ENCODE data around the gene KIF12.

KIF12 gene

DNA sequence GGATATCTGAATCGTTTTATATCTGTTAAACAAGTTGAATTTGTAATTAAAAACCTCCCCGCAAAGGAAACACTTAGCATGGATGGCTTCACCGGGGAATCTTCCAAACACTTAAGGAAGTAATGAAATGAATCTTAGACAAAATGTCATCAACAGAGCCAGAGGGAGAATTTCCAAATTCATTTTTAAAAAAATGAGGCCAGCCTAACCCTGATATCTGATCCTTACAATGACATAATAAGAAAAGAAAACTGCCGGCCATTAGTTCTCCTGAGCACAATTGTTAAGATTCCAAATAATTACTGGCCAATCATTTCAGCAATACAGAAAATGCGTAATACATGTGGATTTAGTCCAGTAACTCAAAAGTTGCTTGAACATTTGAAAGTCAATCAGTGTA, 6.1 kb upstream of the KIF12 start:
- DNase-seq (ENCODE audit: low read depth) = no peak

DNA sequence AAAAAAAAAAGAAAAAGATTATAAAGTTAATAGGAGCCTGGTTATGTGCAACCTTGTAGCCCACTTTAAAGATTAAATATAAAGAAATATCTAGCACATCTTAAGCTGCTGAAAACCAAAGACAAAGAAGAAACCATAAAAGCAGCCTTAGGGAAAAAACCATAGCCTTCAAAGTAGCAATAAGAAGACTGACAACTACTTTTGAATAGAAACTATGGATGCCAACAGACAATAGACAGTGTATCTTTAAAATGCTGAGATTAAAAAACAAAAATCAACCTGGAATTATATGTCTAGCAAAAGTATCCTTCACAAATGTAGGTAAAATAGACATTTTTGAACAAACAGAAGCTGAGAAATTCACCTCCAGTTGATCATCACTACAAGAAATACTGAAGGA, 3.4 kb upstream of the KIF12 start:
- DNase-seq (ENCODE audit: low read depth) = no peak

DNA sequence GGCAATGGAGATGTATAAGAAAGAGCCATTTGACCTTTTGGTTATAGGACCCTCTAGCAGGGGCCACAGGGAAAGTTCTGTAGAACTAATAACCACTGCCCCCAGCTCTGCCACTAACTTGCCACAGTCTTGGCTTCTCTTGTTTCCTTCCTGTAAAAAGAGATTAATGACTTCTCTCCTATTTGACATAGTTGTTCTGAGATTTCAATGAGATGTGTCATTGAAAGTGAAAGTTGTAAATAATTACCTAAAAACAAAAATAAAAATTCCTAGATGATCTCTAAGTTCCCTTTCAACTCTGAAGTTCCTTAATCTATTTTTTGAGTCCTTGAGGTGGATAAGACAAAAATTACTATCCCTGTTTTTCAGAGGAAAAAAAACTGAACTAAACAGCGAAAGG, 1.4 kb upstream of the KIF12 start:
- DNase-seq (ENCODE audit: low read depth) = no peak

DNA sequence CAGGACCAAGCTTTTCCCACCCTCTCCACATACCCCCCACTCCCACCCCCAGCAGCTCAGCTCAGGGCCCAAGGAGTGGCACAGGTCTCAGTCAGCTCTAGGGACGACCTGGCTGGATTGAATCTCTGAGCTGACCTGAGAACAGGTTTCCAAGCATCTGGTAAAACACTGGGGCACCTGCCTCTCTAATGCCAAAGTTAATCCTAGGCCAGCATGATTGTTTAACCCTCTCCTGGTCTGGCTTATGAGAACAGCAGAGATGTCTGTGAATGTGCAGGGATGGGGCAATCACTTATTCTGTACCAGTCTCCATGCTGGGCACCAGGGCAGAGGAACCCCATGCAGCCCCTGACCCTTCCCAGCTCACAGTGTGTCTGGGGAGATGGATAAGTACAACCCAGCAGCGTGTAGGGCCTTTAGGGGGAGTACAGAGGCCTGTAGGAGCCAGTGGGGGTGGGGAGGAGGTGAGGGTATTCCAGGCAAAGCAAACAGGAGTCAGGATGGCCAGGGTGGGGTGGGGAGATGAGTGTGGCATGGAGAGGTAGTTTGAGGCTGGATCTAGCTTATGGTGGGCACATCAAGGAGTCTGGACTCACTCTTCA, 678 bp upstream of the KIF12 start:
- no peak for DNase-seq (ENCODE audit: low read depth)

DNA sequence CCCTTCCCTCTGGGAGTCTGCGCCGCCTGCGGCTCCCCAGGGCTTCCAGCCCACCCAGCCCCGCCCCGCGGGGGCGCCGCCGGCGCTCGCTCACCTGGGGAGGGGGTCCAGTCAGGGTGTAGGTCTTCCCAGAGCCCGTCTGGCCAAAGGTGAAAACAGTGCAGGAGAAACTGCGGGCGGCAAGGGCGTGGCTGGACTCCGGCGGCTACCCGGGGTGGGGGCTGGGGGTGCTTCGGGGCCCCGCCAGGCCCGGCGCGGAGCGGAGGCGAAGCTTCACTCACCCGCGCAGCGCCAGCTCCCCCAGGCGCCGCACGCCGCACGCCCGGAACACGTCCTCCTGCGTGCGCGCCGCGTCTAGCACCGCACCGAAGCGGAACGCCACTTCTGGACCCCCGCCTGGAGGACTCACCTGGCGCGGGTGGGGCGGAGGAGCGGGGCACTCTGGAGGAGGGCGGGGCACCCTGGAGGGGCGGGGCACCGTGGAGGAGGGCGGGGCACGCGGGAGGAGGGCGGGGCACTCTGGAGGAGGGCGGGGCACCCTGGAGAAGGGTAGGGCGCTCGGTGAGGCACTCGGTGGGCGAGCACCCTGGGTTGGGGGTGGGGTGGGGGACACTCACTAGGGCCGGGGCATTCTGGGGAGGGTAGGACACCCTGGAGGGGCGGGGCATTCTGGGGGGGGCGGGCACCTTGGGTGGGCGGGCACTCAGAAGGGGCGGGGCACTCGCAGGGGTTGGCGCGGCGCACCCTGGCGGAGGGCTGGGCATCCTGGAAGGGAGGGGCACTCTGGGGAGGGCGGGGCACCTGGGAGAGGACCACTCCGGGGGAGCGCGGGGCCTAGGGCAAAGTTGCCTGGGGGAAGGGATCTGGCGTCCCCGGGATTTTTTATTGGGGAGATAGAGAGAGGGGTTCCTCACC, 814 bp downstream of the KIF12 start:
- no peak for DNase-seq (ENCODE audit: low read depth)

DNA sequence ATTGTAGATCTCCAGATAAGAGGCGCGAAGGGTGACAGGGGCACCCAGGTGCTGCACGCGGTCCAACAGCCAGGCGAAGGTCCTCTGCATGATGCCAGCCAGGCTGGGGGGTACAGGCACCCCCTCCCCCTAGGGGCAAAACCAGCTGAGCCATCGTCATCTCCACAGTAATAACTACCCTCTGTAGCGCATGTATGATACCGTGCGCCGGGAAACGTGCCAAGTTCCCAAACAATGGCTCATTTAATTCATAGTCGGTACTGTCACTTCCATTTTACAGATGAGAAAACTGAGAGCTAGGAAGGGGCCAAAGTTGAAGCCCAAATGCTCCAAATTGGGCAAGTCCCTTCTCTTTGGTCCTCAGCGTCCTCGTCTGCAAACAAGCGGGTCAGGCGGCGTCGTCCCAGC, 1.5 kb downstream of the KIF12 start:
- no peak for DNase-seq (ENCODE audit: low read depth)

DNA sequence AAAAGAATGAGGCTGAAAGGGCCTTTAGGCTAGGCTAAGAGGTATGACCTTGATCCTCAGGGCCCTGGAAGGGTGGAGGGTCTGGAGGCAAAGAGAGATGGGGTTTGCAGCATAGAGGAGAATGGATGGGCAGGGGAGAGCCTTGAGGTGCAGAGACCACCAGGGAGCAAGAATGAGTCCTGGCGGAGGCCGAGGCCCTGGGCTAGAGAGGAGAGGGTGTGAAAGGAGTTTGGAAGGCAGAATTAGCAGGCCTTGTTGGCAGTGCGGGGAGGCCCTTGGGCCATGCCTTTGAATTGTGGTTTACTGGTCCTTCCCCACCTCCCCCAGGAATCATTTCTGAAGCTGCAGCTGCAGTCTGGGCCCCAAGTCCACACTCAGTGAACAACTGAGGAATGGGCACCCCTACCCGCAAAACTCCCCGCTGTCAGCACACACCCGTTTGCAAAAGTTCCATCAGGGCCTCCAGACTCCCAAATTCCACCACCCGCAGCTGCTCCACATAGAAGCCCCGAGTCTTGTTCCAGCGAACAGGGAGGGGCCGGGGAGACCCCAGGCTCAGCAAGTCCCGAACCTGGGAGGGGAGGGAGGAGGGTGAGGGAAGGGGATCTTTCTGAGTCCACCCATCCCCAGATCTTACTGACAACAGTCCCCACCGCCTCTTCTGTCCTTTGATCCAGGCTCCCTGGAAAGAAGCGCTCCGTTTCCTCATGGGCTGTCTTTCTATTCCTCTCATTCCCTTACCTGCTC, 2.1 kb downstream of the KIF12 start:
- no peak for DNase-seq (ENCODE audit: low read depth)

DNA sequence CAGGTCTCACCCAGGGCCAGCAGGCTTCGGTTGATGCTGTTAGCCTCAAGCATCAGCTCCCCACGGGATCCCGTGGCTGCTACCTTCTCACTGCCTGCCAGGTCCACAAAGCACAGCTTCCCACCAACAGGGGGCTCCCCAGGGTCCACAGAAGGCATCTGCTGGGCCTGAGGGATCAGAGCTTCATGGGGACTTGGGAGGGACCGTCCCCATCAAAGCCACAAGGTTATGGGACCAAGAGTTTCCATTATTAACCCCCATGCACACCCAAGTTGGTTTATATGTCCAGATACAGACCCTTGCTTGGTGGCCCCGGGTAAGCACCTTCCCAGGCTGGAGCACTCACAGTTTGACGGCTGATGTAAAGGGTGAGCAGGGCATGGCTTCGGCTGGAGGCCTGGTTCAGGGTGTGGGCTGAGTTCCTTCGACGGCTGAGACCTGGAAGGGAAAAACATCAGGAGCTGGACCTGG, 3.0 kb downstream of the KIF12 start:
- DNase-seq (ENCODE audit: low read depth) = no peak

DNA sequence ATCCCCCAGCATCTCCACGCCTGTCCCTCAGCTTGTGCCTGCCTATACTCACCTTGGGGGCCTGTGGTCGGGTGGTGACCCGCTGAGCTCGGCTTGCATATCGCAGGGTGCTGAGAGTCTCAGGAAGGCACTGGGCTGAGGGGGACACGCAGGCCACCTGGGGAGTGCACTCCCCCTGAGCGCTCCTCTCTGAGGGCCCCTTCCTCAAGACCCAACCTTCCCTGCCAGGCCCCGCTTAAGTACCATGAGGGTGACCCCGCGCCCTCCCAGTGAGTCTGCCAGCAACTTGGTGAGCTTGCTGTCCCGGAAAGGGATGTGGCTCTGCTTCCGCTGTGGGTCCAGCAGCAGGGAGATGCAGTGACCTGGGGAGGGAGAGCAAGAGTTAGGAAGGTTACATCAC, 4.1 kb downstream of the KIF12 start:
- no peak for DNase-seq (ENCODE audit: low read depth)

DNA sequence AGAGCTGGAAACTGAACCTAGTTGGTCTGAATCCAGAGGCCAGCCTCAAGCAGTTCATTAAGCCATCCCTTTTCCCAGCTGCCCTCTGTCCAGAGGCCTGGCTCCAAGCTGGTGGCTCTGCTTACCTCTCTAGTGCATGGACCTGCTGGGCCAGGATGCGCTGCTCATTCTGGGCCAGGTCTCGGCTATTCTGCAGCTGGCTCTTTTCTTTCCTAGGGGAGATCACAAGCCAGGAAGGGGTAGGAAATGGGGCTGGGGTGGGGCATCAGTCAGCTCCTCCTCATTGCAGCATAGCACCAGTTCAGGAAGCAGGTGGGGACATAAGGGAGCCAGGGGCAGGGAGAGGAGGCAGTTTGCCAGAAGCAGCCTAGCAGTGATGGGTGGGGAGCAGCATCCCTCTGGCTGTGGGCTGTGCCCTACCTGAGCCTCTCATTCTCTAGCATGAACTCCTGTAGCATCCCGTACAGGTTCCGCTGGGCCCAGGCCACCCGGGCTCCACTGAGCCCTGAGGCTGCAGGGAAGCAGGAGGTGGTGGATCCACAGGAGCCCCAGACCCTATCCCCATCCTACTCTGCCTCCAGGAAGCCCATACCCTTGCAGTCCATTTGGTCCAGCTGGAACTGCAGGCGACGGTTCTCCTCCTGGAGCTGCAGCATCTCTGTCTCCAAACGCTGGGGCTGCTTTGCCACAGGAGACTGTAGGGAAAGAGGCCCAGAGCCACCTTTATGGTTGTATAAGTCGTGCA, 5.2 kb downstream of the KIF12 start:
- no peak for DNase-seq (ENCODE audit: low read depth)

DNA sequence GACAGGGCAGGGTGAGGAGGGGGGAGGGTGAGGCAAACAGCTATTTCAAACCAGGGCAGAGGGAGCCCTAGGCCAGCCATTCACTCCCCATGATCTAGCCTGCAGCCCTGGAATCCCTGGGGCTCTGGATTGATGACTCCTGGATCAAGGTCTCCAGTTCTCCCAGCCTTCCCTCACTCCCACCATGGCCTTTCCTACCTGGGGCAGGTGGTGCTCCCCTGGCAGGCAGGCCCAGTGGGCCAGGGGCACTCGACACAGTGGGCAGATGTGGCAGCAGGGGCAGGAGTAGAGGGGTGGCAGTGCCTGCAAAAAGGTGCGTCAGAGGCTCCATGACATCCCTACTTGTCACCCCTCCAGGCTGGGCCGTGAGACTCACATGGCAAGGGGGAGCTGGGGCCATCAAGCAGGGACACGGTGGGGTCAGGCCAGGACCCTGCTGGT, 6.0 kb downstream of the KIF12 start:
- no peak for DNase-seq (ENCODE audit: low read depth)

DNA sequence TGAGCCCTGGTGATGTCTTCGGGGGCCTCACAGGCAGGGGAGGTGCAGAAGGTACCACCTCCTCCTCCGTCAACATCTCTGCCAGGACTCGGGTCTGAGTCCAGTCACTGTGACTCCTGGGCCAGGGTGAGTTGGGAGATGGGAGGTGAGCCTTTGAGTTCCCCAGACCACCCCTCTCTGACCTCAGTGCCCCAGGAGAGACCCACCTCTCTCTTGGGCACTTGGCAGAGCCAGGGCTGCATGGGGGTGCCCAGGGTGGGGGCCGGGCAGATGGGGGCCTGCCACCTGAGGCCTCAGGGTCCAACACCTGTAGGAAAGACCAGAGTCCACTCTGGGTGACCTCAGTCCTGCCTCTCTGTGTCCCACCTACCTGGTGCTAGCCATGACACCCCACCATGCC, 6.8 kb downstream of the KIF12 start:
- DNase-seq (ENCODE audit: low read depth) = no peak

DNA sequence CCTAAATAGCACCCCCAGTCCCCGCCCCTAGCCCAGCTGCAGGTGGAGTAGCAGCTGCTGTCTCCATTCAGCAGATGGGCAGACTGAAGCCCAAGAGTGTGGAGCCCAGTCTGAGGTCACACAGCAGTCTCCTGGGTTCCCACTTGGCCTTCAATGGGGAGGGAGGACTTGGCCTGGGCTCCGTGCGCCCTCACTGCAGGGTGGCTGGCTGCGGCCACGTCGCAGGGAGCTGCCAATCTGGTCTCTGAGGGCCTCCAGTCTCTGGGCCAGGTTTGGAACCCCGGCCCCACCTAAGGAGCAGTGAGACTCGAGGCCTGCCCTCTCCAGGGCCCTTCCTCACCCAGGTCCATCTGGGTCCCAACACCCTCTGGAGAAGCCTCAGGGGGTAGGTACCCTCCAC, 7.4 kb downstream of the KIF12 start:
- no peak for DNase-seq (ENCODE audit: low read depth)

DNA sequence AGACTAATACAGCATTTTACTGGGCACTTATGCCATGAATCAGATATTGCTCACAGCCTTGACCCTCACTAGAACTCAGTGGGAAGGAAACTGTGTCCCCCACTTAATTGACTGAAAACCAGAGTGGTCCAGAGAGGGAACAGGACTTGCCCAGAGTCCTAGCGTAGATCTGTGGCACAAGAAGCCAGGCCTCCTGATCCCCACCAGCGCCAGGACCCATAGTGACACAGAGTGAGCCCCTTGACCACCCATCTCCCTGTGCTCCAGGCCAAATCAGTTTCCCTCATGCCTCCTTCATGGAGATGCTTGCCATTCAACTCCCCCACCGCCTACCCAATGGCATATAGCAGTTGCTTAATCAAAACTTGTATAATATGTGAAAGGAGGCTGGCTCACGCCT, 8.3 kb downstream of the KIF12 start:
- DNase-seq (ENCODE audit: low read depth) = no peak

DNA sequence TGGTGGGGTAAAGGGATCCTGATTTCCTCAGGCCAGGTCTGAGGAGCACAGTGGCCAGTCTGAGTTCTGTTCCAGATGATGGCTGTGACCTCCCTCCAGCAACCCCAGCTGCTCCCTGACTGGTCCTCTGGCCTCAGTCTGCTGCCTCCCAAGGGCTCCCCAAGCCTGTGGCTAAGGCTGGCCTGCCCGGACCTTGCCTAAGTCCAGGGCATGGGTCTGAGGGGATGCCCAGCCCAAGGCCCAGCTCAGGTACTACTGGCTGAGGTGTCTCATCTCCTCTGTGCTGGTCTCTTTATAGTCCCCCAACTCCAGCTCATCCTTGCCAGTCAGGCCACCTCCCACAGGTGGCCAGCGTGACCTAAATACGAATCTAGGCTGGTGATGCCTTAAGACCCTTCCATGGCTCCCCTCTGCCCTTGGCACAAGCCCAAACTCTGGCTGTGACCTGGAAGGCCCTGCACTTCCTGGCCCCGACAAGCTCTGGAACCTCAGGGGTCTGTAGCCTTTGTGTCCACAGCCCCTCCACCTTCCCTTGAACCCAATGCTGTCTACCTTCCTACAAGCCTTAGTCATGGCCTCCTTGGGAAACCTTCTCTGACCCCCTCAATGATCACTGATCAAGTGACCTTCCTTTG, 9.8 kb downstream of the KIF12 start:
- DNase-seq (ENCODE audit: low read depth) = no peak

DNA sequence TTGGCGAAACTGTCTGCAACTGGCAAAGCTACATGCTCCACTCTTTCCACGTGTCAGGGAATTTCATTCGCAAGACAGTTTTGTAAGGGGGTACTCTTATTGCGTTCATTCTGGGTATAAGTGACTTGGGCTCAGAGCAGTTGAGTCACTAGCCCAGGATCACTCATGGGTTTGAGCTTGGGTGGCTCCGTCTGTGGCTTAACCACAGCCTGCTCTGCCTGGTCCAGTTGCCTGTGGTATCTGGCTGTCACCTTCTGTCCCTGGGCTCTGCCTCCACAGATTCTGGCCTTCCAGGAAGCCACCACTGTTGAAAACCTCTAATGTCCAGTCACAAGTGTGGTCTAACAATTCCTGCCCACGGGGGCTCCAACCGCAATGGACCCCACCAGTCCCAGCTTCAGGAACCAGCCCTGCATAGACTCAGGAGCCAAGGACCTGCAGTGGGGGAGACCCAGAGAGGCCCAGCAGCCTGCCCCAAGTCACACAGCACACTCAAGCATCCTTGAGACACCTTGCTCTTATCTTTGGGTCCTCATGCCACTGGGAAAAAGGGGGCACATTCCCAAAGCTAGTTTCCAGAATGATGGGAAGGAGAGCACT, 10.4 kb downstream of the KIF12 start:
- no peak for DNase-seq (ENCODE audit: low read depth)

DNA sequence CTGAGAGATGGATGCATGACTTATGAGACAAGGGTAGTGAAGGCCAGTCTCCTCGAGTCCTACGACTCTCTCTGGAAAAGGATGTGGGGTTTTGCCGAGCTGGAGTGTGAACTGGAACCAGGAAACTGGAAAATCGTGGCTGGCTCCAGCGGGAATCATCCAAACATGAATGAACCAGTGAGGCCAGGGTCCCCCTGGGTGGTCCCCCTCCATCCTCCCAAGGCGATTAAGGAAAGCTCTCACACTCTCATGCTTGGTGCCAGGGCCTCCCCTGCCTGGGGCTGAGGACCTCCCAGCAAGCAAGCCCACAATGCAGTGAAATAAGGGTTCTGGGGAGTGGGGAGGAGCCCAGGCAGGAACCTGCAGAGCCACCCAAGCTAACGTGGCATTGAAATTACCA, 11.4 kb downstream of the KIF12 start:
- DNase-seq (ENCODE audit: low read depth) = no peak

DNA sequence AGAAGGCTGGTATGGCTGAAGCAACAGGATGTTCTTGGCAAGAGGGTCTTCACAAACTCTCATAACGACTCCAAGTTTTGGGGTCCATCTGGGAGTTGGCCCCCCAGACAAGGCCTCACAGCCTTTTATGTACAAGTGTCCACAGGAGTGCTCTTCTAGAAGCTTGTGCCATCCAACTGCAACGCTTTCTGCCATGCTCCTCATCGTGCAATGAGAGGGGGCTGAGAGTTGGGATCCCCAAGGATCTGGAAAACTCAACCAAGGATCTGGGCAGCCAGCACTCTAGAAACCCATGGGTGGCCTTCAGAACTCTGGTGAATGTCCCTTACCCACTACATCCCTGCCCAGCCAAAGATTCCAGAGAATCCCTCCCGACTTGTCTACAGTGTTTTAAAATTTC, 12.5 kb downstream of the KIF12 start:
- no peak for DNase-seq (ENCODE audit: low read depth)

DNA sequence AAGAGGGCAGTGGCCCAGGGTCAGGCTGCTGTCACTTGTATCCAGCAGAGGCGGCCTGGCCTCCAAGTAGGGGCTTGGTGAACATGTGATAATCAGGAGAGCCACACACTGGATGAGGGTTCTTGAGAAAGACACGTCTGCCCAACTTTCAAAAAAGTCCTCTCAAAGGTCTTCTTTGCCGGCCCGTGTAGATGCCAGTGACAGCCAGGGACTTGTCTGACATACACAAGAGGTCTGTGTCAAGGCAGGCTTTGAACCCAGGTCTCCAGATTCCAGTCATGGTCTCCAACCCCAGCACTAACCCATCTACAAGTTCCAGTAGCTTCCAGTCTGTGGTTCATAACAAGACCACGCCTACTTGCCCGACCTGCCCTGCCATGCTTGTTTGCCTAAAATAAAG, 13.1 kb downstream of the KIF12 start:
- DNase-seq (ENCODE audit: low read depth) = no peak

DNA sequence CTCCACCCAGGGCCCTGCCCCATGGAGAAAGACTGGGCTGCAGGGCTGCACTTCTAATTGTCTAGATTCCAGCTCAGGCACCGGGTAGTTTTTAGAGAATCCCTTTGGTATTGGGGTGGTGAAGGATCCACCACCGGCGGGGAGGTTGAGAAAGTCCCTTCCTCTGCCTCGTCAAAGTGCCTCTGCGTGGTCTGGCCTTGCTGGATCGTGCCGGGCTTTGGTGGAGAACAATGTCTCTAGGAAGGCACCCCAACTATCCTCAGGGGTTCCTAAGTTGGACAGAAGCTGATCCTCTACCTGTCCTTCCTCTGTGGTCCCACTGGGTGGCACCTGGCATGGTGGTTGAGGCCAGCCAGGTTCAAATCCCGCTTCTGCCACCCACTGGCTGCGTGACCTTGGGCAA, 13.7 kb downstream of the KIF12 start:
- DNase-seq (ENCODE audit: low read depth) = no peak

Data from non-pigmented ciliary epithelial cell (primary cell).